SJSA1 (cell line): Measurements from ENCODE around the gene TSPAN18. TPM values are rescaled to one million over a fixed set of nuclear protein-coding genes. Genes with fewer than 3 reads are reported as not detected.

Experiments used
- DNase-seq, 2 experiments: peaks; one replicate each; pipeline ENCODE4 v3.0.0-alpha.2; 2015 to 2020; ENCODE audit warnings: low spot score in 2 of 2, low read depth in 1 of 2
- H3K27ac ChIP-seq: fragments of 250-450 bp; sonication (Bioruptor Pico); 2 replicates; pipeline ENCODE4 v1.5.1; 2020; ENCODE audit warnings: mild to moderate bottlenecking, moderate library complexity
- H3K27me3 ChIP-seq: fragments of 250-450 bp; sonication (Bioruptor Pico); replicated peaks from 2 replicates; pipeline ENCODE4 v1.5.1; 2020; ENCODE audit warnings: mild to moderate bottlenecking, moderate library complexity
- H3K36me3 ChIP-seq: fragments of 250-450 bp; sonication (Bioruptor Pico); 2 replicates; pipeline ENCODE4 v1.5.1; 2020; ENCODE audit warnings: mild to moderate bottlenecking
- H3K4me1 ChIP-seq: fragments of 250-450 bp; sonication (Bioruptor Pico); replicated peaks from 2 replicates; pipeline ENCODE4 v1.6.1; 2021; ENCODE audit warnings: mild to moderate bottlenecking
- H3K4me3 ChIP-seq: fragments of 250-450 bp; sonication (Bioruptor Pico); 2 replicates; pipeline ENCODE4 v1.5.1; 2020; ENCODE audit warnings: mild to moderate bottlenecking
- H3K9me3 ChIP-seq: fragments of 250-450 bp; sonication (Bioruptor Pico); replicated peaks from 2 replicates; pipeline ENCODE4 v1.5.1; 2020; ENCODE audit warnings: mild to moderate bottlenecking
- total RNA-seq: library from RNA; depleted of rRNA; stranded (reverse); fragments of >200 nt; shearing (Covaris generic); gene quantifications from 2 replicates; pipeline ENCODE4 v1.2.3, GENCODE V29; 2014

The TSPAN18 gene
- total RNA-seq, 1 experiment from 2014 or later = 1.9 TPM

- Histone ChIP-seq H3K4me3 (no peak overlapping the region), H3K4me1 (no peaks in the 10 kb centered on the region; the same call in 1 of the 2 replicates), H3K27ac (no peak overlapping the region), H3K27me3 (0 out of 2 replicates have a peak, but pooled peaks cover 4% of the 10 kb centered on the region), H3K36me3 (no peaks in the 10 kb centered on the region), H3K9me3 (no peaks in the 10 kb centered on the region)
- no peak for DNase-seq
These were observed 59.3 kb downstream of the TSPAN18 start for GRCh38 chr11:44785856-44786607.

DNA sequence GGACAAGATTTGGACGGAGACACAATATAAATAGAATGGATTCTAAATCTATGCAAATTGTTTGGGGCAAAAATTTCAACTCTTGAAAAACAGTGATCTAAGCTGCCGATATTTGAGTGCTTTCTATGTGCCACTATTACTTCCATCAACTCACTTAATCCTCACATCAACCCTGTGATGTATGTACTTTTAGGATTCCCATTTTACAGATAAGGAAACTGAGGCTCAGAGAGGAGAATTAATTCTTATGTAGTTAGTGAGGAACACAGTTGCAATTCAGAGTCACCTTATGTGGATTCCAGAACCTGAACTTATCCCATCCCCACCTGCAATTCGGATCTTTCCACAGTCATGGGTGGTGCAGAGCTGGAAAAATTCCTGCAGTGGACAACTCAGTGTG, 60.3 kb downstream of the TSPAN18 start:
- H3K4me1 ChIP-seq = no peaks in the 10 kb centered on the region; the same call in 1 of the 2 replicates
- no peaks in the 10 kb centered on the region for H3K9me3 ChIP-seq
- H3K27me3 ChIP-seq = no peaks in the 10 kb centered on the region

GRCh38 chr11:44787981-44788380, 61.2 kb downstream of the TSPAN18 start:
- Histone ChIP-seq H3K27ac (no peak overlapping the region), H3K36me3 (no peaks in the 10 kb centered on the region), H3K27me3 (no peaks in the 10 kb centered on the region), H3K4me3 (no peak overlapping the region), H3K9me3 (no peaks in the 10 kb centered on the region), H3K4me1 (no peaks in the 10 kb centered on the region; the same call in 1 of the 2 replicates)
- DNase-seq = no peak

More for the DNA sequence above, 60.3 kb downstream of the TSPAN18 start:
- Histone ChIP-seq H3K4me3 (no peak overlapping the region), H3K27ac (no peak overlapping the region), H3K36me3 (no peaks in the 10 kb centered on the region)
- no peak for DNase-seq

DNA sequence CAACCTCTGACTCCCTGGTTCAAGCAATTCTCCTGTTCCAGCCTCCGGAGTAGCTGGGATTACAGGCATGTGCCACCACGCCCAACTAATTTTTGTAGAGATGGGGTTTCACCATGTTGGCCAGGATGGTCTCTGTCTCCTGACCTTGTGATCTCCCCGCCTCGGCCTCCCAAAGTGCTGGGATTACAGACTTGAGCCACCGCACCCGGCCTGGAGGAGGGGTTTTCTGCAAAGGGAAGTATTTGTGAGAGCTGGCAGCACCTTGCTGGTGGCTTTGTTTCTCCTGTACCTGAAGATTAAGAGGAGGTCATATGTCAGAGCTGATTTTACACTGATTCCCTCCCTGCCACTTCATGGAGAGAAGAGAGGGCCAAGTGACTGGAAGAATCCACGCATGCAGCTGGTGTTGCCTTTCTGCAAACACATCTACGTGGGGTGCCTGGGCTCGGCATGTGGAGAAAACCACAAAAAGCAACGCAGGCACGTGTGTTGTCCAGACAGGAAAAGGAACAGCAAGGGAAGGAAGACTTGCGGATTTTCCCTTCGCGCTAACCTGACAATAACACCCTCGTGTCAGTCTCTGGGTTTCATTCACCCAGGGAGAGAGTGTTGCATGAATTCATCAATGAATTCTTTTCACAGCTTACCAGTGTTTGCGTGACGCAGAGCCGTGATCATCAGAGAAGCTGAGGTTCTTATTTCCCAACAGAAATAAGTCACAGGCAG, 61.9 kb downstream of the TSPAN18 start:
- Histone ChIP-seq H3K27me3 (no peaks in the 10 kb centered on the region), H3K4me1 (no peaks in the 10 kb centered on the region; the same call in 1 of the 2 replicates)
- DNase-seq = no peak

GRCh38 chr11:44789496-44789895, 62.7 kb downstream of the TSPAN18 start:
- no peaks in the 10 kb centered on the region for H3K27me3 ChIP-seq
- H3K4me1 ChIP-seq = no peaks in the 10 kb centered on the region; the same call in 1 of the 2 replicates
- H3K4me3 ChIP-seq = no peak overlapping the region
- no peaks in the 10 kb centered on the region for H3K9me3 ChIP-seq
- no peak overlapping the region for H3K27ac ChIP-seq
- DNase-seq = no peak
- H3K36me3 ChIP-seq = no peaks in the 10 kb centered on the region

More for the DNA sequence above, 61.9 kb downstream of the TSPAN18 start:
- Histone ChIP-seq H3K27ac (no peak overlapping the region), H3K9me3 (no peaks in the 10 kb centered on the region), H3K36me3 (no peaks in the 10 kb centered on the region), H3K4me3 (no peak overlapping the region)

- H3K36me3 ChIP-seq = no peaks in the 10 kb centered on the region
- no peaks in the 10 kb centered on the region for H3K9me3 ChIP-seq
- DNase-seq = no peak
- no peak overlapping the region for H3K4me3 ChIP-seq
- no peak overlapping the region for H3K27ac ChIP-seq
- no peaks in the 10 kb centered on the region; the same call in 1 of the 2 replicates for H3K4me1 ChIP-seq
- H3K27me3 ChIP-seq = no peaks in the 10 kb centered on the region
These were observed 63.4 kb downstream of the TSPAN18 start for GRCh38 chr11:44790211-44790610.

DNA sequence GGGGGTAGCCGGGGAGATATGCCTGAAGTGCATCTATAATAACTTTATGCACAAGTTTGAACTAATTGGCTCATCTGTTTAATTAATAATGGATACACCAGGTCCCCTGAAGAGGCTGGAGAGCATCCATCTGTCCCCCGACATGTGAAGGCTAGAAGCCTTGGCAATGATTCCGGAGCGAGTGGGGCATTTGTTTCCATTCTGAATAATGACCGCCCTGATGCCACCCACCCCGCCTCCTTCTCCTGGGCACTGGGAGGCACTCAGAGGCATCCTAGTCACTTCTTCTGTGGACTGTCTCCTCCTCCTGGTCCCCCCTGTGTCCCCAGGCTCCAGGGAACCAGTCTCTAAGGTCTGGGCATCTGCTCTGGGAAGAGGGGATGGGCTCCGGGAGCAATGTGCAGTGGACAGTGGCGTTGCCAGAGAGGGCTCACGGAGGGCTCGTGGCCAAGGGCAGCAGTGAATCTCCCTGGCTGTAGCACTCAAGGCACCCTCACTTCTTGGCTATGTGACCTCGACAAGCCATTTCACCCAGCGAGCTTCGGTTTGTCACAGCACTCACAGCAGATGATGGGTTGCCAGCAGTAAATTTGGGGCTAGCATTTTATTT, 64.7 kb downstream of the TSPAN18 start:
- no peaks in the 10 kb centered on the region for H3K27me3 ChIP-seq
- H3K4me1 ChIP-seq = no peaks in the 10 kb centered on the region; the same call in 1 of the 2 replicates
- no peaks in the 10 kb centered on the region for H3K36me3 ChIP-seq
- no peak for DNase-seq
- no peaks in the 10 kb centered on the region for H3K9me3 ChIP-seq
- H3K27ac ChIP-seq = no peak overlapping the region
- H3K4me3 ChIP-seq = no peak overlapping the region

GRCh38 chr11:44792171-44792570, 65.4 kb downstream of the TSPAN18 start:
- Histone ChIP-seq H3K9me3 (no peaks in the 10 kb centered on the region), H3K27ac (no peak overlapping the region), H3K27me3 (no peaks in the 10 kb centered on the region), H3K36me3 (no peaks in the 10 kb centered on the region), H3K4me1 (no peaks in the 10 kb centered on the region; the same call in 1 of the 2 replicates), H3K4me3 (no peak overlapping the region)
- DNase-seq = no peak

DNA sequence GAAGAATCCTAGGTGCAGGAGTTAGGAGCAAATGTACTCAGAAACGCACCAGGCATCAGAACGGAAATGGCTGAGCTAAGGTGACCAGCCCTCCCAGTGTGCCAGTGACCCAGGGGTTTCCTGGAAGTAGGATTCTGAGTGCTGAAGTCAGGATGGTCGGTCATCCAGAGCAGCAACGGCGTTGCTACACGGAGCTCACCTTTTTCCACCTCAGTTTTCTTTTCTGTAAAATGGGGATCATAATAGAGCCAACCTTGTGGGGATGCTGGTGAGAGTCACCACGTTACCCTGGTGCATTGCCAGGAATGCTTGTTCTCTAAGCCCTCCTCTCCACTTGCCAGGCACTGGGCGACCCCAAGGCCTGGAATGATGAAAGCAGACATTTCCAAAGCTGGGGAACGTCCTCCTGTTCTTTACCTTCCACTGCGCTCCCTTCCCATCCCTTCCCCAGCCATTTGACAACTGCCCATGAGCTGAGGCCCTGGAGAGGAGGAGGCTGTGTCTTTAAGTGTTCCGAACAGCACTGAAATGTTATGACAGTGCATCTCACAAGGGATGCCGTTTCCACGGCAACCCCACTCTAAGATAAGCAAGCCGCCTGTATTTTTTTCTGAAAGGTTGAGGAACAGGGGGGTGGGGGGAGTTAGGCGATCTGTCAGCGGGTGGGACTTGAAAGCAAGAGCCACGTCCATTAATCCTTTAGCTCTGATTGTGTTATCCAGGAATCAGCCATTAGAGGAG, 66.8 kb downstream of the TSPAN18 start:
- H3K36me3 ChIP-seq = no peaks in the 10 kb centered on the region
- H3K9me3 ChIP-seq = no peaks in the 10 kb centered on the region
- no peaks in the 10 kb centered on the region; the same call in 1 of the 2 replicates for H3K27me3 ChIP-seq
- no peak overlapping the region for H3K4me3 ChIP-seq
- no peak for DNase-seq
- no peak overlapping the region for H3K27ac ChIP-seq
- H3K4me1 ChIP-seq = no peaks in the 10 kb centered on the region; the same call in 1 of the 2 replicates

GRCh38 chr11:44795803-44796535, 69.2 kb downstream of the TSPAN18 start:
- H3K4me3 ChIP-seq = no peak overlapping the region
- no peaks in the 10 kb centered on the region for H3K36me3 ChIP-seq
- no peaks in the 10 kb centered on the region for H3K4me1 ChIP-seq
- H3K27ac ChIP-seq = no peak overlapping the region
- DNase-seq = no peak
- no peaks in the 10 kb centered on the region for H3K9me3 ChIP-seq
- peaks cover 10% of the 10 kb centered on the region; the same call in 1 of the 2 replicates for H3K27me3 ChIP-seq

- peaks cover 15% of the 10 kb centered on the region; the same call in 1 of the 2 replicates for H3K27me3 ChIP-seq
- no peaks in the 10 kb centered on the region for H3K9me3 ChIP-seq
- H3K36me3 ChIP-seq = no peaks in the 10 kb centered on the region
- no peak for DNase-seq
- no peak overlapping the region for H3K4me3 ChIP-seq
- no peaks in the 10 kb centered on the region for H3K4me1 ChIP-seq
- H3K27ac ChIP-seq = no peak overlapping the region
These were observed 70.3 kb downstream of the TSPAN18 start for GRCh38 chr11:44797051-44797450.

- Histone ChIP-seq H3K27ac (no peak overlapping the region), H3K4me3 (no peak overlapping the region), H3K4me1 (no peaks in the 10 kb centered on the region), H3K36me3 (no peaks in the 10 kb centered on the region), H3K27me3 (peaks cover 19% of the 10 kb centered on the region), H3K9me3 (no peaks in the 10 kb centered on the region)
- no peak for DNase-seq
These were observed 71.3 kb downstream of the TSPAN18 start for GRCh38 chr11:44797886-44798606.
